Keratinocyte (primary cell): ENCODE data around the gene FAM20B.

Source experiments
- CTCF ChIP-seq, 3 experiments: IDR thresholded peaks in 1 of 3; conservative IDR thresholded peaks in 1 of 3; optimal IDR thresholded peaks in 1 of 3; 2 replicates in 2 of 3; 3 replicates in 1 of 3; pipeline versions ENCODE3 to v1.5.1; 2011; ENCODE audit warnings: low read length in 3 of 3, mild to moderate bottlenecking in 3 of 3, moderate library complexity in 2 of 3, control low read depth in 1 of 3, inconsistent platforms in 1 of 3; ENCODE audit not compliant: insufficient read depth in 2 of 3; ENCODE audit errors: extremely low read depth in 1 of 3
- EZH2 ChIP-seq: IDR thresholded peaks from one replicate; pipeline ENCODE4 v1.6.1; 2012; ENCODE audit warnings: inconsistent platforms, mild to moderate bottlenecking, low read length, moderate library complexity

- no peak for TF ChIP-seq CTCF (optimal IDR thresholded peaks at IDR 0.05 in 1 of 3, IDR thresholded peaks at IDR 0.05 in 1 of 3, conservative IDR thresholded peaks at IDR 0.05 in 1 of 3; ENCODE audit: extremely low read depth in 1 of 3, insufficient read depth in 2 of 3, low read length in 3 of 3)
- TF ChIP-seq EZH2 = no peak
Observed at GRCh38 chr1:178998295-178998694, 27.4 kb upstream of the FAM20B start.
